ENCODE measurements around the gene GABARAPL2.

Gene GABARAPL2

DNA sequence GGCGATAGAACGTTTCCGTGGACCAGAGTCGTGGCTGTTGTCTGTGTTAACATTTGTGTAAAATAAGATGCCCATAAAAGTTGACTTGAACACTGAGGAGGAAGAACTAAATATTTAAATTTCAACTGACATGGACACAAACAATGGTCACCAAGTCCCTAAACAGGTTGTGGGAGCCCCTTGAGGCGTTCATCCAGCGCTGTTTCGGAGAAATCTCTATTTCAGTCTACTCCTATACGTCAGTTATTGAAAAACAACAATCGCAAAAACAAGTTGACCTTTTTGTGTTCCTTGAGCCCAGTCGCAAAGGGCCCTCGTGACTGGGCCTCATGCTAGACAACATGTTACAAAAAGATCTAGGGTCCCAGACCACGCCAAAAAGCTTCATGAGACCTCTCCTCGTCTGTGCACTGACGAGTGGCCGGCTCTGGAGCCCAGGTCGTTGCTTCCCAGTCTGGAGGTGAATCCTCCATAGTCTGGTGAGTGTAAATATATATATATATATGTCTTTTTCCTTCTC is 9.7 kb upstream of the GABARAPL2 start:
- TF ChIP-seq, protein P1, sequence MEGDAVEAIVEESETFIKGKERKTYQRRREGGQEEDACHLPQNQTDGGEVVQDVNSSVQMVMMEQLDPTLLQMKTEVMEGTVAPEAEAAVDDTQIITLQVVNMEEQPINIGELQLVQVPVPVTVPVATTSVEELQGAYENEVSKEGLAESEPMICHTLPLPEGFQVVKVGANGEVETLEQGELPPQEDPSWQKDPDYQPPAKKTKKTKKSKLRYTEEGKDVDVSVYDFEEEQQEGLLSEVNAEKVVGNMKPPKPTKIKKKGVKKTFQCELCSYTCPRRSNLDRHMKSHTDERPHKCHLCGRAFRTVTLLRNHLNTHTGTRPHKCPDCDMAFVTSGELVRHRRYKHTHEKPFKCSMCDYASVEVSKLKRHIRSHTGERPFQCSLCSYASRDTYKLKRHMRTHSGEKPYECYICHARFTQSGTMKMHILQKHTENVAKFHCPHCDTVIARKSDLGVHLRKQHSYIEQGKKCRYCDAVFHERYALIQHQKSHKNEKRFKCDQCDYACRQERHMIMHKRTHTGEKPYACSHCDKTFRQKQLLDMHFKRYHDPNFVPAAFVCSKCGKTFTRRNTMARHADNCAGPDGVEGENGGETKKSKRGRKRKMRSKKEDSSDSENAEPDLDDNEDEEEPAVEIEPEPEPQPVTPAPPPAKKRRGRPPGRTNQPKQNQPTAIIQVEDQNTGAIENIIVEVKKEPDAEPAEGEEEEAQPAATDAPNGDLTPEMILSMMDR (IDR thresholded peaks at IDR 0.05; ENCODE audit: insufficient read depth, missing control alignments), result no peak

DNA sequence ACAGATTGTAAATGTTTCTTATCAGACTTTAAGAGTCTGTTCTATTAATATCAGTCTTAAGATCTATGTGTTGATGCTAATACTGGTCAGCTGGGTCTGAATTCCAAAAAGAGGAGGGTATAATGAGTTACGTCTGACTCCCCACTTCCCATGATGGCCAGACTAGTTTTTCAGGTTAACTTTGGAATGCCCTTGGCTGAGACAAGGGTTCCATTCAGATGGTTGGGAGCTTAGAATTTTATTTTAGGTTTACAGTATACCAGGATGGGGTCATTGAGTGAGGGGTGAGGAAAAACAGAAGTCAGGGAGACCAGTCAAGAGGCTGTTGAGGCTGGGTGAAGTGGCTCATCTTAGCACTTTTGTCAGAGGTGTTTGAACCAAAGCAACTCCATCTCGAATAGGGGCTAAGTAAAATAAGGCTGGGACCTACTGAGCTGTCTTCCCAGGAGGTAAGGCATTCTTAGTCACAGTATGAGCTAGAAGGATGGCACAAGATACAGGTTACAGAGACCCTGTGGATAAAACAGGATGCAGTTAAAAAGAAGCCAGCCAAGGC is 7.3 kb upstream of the GABARAPL2 start:
- TF ChIP-seq, protein P1 (IDR thresholded peaks at IDR 0.05; ENCODE audit: insufficient read depth, missing control alignments), result no peak
- FAIRE-seq, result no peak
- DNase-seq (ENCODE audit: insufficient read length, low spot score), result no peak

More for the DNA sequence above, 9.7 kb upstream of the GABARAPL2 start:
- FAIRE-seq (no peak), DNase-seq (ENCODE audit: insufficient read length, low spot score) (no peak)

DNA sequence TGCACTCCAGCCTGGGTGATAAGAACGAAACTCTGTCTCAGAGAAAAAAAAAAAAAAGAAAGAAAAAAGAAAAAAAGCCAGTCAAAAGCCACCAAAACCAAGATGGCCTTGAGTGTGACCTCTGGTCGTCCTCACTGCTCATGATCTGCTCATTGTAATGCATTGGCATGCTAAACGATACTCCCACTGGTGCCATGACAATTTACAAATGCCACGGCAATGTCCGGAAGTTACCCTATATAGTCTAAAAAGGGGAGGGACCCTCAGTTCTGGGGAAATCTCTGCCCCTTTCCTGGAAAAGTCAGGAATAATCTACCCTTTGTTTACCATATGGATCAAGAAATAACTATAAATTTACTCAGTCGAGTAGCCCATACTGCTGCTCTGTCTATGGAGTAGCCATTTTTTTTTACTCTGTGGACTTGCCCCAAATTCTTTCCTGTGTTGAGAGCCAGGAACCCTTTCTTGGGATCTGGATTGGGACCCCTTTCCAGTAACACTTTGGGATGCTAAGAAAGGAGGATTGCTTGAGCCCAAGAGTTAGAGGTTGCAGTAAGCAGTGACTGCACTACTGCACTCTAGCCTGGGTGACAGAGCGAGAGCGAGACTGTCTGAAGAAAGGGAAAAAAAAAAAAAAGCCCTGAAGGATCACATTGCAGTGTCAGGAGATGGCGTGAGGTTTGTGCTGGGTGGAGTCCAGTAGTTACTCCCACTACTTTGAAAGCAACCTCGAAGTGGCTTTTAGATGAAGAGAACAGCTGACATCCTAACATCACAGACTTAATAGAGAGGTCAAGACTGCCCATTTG is 6.4 kb upstream of the GABARAPL2 start:
- TF ChIP-seq, protein P1 (IDR thresholded peaks at IDR 0.05; ENCODE audit: insufficient read depth, missing control alignments), result no peak
- no peak for DNase-seq (ENCODE audit: insufficient read length, low spot score)
- FAIRE-seq, result no peak

DNA sequence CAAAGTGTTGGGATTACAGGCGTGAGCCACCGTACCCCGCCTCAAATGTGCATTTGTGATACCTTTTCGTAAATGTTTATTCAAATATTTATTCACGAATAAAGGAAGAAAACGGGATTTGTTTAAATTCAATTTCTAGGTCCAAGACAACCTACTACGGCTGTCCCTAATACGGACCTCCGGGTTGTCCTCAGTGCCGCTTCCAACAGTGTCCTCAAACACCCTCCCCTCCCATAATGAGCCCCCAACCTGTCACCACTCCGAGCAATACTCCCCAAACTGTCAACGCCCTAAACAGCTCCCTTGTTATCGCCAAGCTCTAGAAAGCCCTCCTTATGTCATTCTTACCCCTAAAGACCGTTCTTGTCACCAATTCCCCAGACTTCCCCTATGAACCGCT is 539 bp upstream of the GABARAPL2 start:
- TF ChIP-seq, protein P1 (IDR thresholded peaks at IDR 0.05; ENCODE audit: insufficient read depth, missing control alignments), result no peak
- DNase-seq (ENCODE audit: insufficient read length, low spot score), result no peak
- FAIRE-seq, result no peak

DNA sequence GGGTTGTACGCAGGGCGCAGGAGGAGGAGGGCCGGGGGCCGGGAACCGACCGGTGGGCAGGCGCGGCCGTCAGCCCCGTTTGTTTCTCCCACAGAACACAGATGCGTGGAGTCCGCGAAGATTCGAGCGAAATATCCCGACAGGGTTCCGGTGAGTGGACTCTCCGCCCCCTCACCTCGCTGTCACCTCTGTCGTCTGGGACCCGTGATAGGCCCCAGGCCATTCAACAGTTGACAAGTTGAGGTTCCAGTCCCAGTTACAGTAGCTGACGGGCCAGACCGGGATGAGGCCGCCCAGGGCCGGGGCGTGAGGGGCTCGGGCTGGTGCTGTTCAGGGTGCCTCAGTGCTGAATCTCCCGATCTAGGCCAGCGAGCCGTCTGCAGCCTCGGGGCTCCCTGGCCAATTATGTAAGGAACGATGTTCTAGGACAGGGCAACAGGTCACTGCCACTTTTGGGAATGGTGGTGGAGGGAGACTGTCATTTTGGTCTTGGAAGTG is 628 bp downstream of the GABARAPL2 start:
- DNase-seq (ENCODE audit: insufficient read length, low spot score) (no peak), FAIRE-seq (no peak)

DNA sequence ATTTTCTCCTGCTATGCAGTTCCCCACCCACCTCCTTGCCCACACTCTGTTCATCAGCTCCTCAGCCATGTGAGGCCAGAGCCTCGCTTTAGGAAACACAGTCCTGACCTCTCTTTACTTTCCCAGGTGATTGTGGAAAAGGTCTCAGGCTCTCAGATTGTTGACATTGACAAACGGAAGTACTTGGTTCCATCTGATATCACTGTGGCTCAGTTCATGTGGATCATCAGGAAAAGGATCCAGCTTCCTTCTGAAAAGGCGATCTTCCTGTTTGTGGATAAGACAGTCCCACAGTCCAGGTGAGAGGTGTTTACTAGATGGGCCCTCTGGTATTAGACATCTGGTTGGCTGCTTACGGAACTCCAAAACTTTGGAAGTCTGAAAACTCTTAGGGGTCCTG is 1.7 kb downstream of the GABARAPL2 start:
- FAIRE-seq (no peak), DNase-seq (ENCODE audit: insufficient read length, low spot score) (no peak)
- TF ChIP-seq, protein P1 (IDR thresholded peaks at IDR 0.05; ENCODE audit: insufficient read depth, missing control alignments), result no peak

More for the DNA sequence above, 628 bp downstream of the GABARAPL2 start:
- TF ChIP-seq, protein P1 (IDR thresholded peaks at IDR 0.05; ENCODE audit: insufficient read depth, missing control alignments), result no peak
